ENCODE measurements around the gene EXOC3L1.

EXOC3L1 gene

GRCh38 chr16:67190041-67190440 lies at the start of gene EXOC3L1:
Gene EXOC3L1 (minus strand): TSS chr16:67190136. CDS start chr16:67189676, 460 bp downstream.
- no peak for DNase-seq (ENCODE audit: low read depth in 1 of 2, low spot score in 1 of 2)

- no peak for DNase-seq (ENCODE audit: low read depth in 1 of 2, low spot score in 1 of 2)
Measured at GRCh38 chr16:67238806-67239470, 49.0 kb upstream of the EXOC3L1 start.

GRCh38 chr16:67238278-67238575 lies 48.3 kb upstream of the EXOC3L1 start:
- DNase-seq (ENCODE audit: low read depth in 1 of 2, low spot score in 1 of 2), result no peak

- DNase-seq (ENCODE audit: low read depth in 1 of 2, low spot score in 1 of 2), result no peak
Measured at GRCh38 chr16:67237396-67238277, 47.7 kb upstream of the EXOC3L1 start.

- peak; percentile 37 to 59 for DNase-seq (ENCODE audit: low read depth in 1 of 2, low spot score in 1 of 2)
Measured at GRCh38 chr16:67236563-67237395, 46.8 kb upstream of the EXOC3L1 start.

- DNase-seq (ENCODE audit: low read depth in 1 of 2, low spot score in 1 of 2), result peak; percentile 28 to 35
Measured at GRCh38 chr16:67235816-67236562, 46.1 kb upstream of the EXOC3L1 start.

GRCh38 chr16:67234180-67234597 lies 44.3 kb upstream of the EXOC3L1 start:
- DNase-seq (ENCODE audit: low read depth in 1 of 2, low spot score in 1 of 2), result no peak

- DNase-seq (ENCODE audit: low read depth in 1 of 2, low spot score in 1 of 2), result no peak
Measured at GRCh38 chr16:67233596-67233995, 43.7 kb upstream of the EXOC3L1 start.

- DNase-seq (ENCODE audit: low read depth in 1 of 2, low spot score in 1 of 2), result no peak
Measured at GRCh38 chr16:67230809-67231660, 41.1 kb upstream of the EXOC3L1 start.

- DNase-seq (ENCODE audit: low read depth in 1 of 2, low spot score in 1 of 2), result no peak
Measured at GRCh38 chr16:67229906-67230808, 40.2 kb upstream of the EXOC3L1 start.

- DNase-seq (ENCODE audit: low read depth in 1 of 2, low spot score in 1 of 2), result no peak
Measured at GRCh38 chr16:67228905-67229304, 39.0 kb upstream of the EXOC3L1 start.

GRCh38 chr16:67228034-67228785 lies 38.3 kb upstream of the EXOC3L1 start:
- DNase-seq (ENCODE audit: low read depth in 1 of 2, low spot score in 1 of 2), result no peak

- no peak for DNase-seq (ENCODE audit: low read depth in 1 of 2, low spot score in 1 of 2)
Measured at GRCh38 chr16:67227567-67227921, 37.6 kb upstream of the EXOC3L1 start.

- DNase-seq (ENCODE audit: low read depth in 1 of 2, low spot score in 1 of 2), result peak; percentile 96 to 97
Measured at GRCh38 chr16:67226804-67227566, 37.0 kb upstream of the EXOC3L1 start, which contains the start of gene TMEM208. Gene TMEM208 (plus strand): TSS chr16:67227130. CDS start chr16:67227219, 89 bp downstream.

GRCh38 chr16:67226295-67226803 lies 36.4 kb upstream of the EXOC3L1 start:
- no peak for DNase-seq (ENCODE audit: low read depth in 1 of 2, low spot score in 1 of 2)

GRCh38 chr16:67223992-67224391 lies 34.1 kb upstream of the EXOC3L1 start:
- no peak for DNase-seq (ENCODE audit: low read depth in 1 of 2, low spot score in 1 of 2)
